ENCODE results near the gene OR5B2.

GRCh38 chr11:58428021-58428420 is at the start of gene OR5B2:
- no peak for TF ChIP-seq POLR2AphosphoS5 (IDR thresholded peaks at IDR 0.05)
- TF ChIP-seq, protein P1, sequence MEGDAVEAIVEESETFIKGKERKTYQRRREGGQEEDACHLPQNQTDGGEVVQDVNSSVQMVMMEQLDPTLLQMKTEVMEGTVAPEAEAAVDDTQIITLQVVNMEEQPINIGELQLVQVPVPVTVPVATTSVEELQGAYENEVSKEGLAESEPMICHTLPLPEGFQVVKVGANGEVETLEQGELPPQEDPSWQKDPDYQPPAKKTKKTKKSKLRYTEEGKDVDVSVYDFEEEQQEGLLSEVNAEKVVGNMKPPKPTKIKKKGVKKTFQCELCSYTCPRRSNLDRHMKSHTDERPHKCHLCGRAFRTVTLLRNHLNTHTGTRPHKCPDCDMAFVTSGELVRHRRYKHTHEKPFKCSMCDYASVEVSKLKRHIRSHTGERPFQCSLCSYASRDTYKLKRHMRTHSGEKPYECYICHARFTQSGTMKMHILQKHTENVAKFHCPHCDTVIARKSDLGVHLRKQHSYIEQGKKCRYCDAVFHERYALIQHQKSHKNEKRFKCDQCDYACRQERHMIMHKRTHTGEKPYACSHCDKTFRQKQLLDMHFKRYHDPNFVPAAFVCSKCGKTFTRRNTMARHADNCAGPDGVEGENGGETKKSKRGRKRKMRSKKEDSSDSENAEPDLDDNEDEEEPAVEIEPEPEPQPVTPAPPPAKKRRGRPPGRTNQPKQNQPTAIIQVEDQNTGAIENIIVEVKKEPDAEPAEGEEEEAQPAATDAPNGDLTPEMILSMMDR (IDR thresholded peaks at IDR 0.05), result no peak
- TF ChIP-seq POLR2A (IDR thresholded peaks at IDR 0.05), result no peak
- no peak for TF ChIP-seq EP300 (IDR thresholded peaks at IDR 0.05)

All from suprapubic skin (tissue), 4 donors.